Left lung (tissue), 10 donors: ENCODE measurements around the gene ABCF1. TPM values are rescaled to one million over a fixed set of nuclear protein-coding genes. Genes with fewer than 3 reads are reported as not detected.

ENCODE experiments used
- ATAC-seq: fragments of 200-7000 bp; cut with Tn5 transposase; one replicate; pipeline ENCODE4 v1.9.1; 2020; ENCODE audit warnings: moderate library complexity
- DNase-seq, 4 donors: peaks; one replicate each; pipeline ENCODE4 v3.0.0-alpha.2; 2013 to 2020
- H3K27ac ChIP-seq, 2 donors: fragments of 200-600 bp; sonication (generic) in 1 of 2; one replicate each; pipeline versions ENCODE4 v1.5.0 to v1.8.0; 2020 to 2021
- H3K27me3 ChIP-seq, 2 donors: fragments of 200-600 bp; sonication (generic) in 1 of 2; one replicate each; pipeline versions ENCODE4 v1.5.0 to v1.8.0; 2020 to 2021
- H3K36me3 ChIP-seq, 2 donors: fragments of 200-600 bp; sonication (generic) in 1 of 2; one replicate each; pipeline versions ENCODE4 v1.5.0 to v1.8.0; 2020 to 2021
- H3K4me1 ChIP-seq, 2 donors: fragments of 200-600 bp; one replicate each; pipeline ENCODE4 v1.8.0; 2021
- H3K4me3 ChIP-seq, 2 donors: fragments of 200-600 bp; sonication (generic) in 1 of 2; one replicate each; pipeline versions ENCODE4 v1.5.0 to v1.8.0; 2020 to 2021; ENCODE audit warnings: mild to moderate bottlenecking in 1 of 2
- H3K9me3 ChIP-seq, 2 donors: fragments of 200-600 bp; sonication (generic) in 1 of 2; one replicate each; pipeline versions ENCODE4 v1.5.0 to v1.8.0; 2020 to 2021
- CTCF ChIP-seq, 2 donors: fragments of 200-600 bp; sonication (generic) in 1 of 2; IDR thresholded peaks; one replicate each; pipeline versions ENCODE4 v1.5.0 to v1.8.0; 2021; ENCODE audit warnings: antibody characterized with exemption in 2 of 2
- intact Hi-C, 2 donors: fragments of 100-400 bp; cut with DNase I; formaldehyde crosslinking; loops; one replicate each; pipeline versions ENCODE4 v1.11.2 to v1.14.2; 2022
- polyA plus RNA-seq, 6 donors: library from polyadenylated mRNA; unstranded; fragments of 120-200 nt; gene quantifications; one replicate each; pipeline ENCODE4 v1.2.1, GENCODE V29; 2013; ENCODE audit not compliant: insufficient read length in 6 of 6
- total RNA-seq, 2 donors: library from RNA; stranded (reverse); fragmentation: NEBNext Ultra II Directional; extraction: Animal tissue kit (Norgen Biotek cat#: 25700); gene quantifications; one replicate each; pipeline ENCODE4 v1.2.1, GENCODE V29; 2021
- donor health status: DM: no; HTN: yes; CAD: no.
- donor health status: DM: no; HTN: no; CAD: no.

ABCF1 gene
- total and polyA plus RNA-seq, 8 donors = 37.9 to 75.1 (median 60.6) TPM

GRCh38 chr6:30603961-30604360 lies 32.7 kb downstream of the ABCF1 start:
- intact Hi-C loops = no loop called here
- DNase-seq = no peak
- no peak overlapping the region for H3K4me3 ChIP-seq
- H3K36me3 ChIP-seq = peaks cover 11 to 97% of the 10 kb centered on the region in 2 donors
- no peak overlapping the region for H3K27ac ChIP-seq
- H3K9me3 ChIP-seq = no peaks in the 10 kb centered on the region
- no peak for ATAC-seq
- no peak for TF ChIP-seq CTCF (IDR thresholded peaks at IDR 0.05)
- H3K4me1 ChIP-seq = peaks cover 0 to 6% of the 10 kb centered on the region in 2 donors
- no peaks in the 10 kb centered on the region for H3K27me3 ChIP-seq

GRCh38 chr6:30610065-30610464 lies 38.8 kb downstream of the ABCF1 start:
- Histone ChIP-seq H3K4me1 (peaks cover 24 to 41% of the 10 kb centered on the region in 2 donors), H3K36me3 (peaks cover 0 to 59% of the 10 kb centered on the region in 2 donors), H3K27ac (no peak overlapping the region), H3K4me3 (no peak overlapping the region), H3K9me3 (no peaks in the 10 kb centered on the region), H3K27me3 (no peaks in the 10 kb centered on the region)
- TF ChIP-seq CTCF (IDR thresholded peaks at IDR 0.05) = no peak
- DNase-seq (no peak), ATAC-seq (no peak)
- intact Hi-C loops = no loop called here

- ATAC-seq = no peak
- H3K36me3 ChIP-seq = peaks cover 0 to 51% of the 10 kb centered on the region in 2 donors
Measured at GRCh38 chr6:30611150-30611855, 40.1 kb downstream of the ABCF1 start.

GRCh38 chr6:30611856-30612194 lies 40.6 kb downstream of the ABCF1 start:
- Histone ChIP-seq H3K9me3 (no peaks in the 10 kb centered on the region), H3K4me1 (peaks cover 24 to 41% of the 10 kb centered on the region in 2 donors), H3K4me3 (no peak overlapping the region), H3K27me3 (no peaks in the 10 kb centered on the region), H3K27ac (no peak overlapping the region), H3K36me3 (peaks cover 0 to 51% of the 10 kb centered on the region in 2 donors)
- DNase-seq (no peak), ATAC-seq (no peak)
- TF ChIP-seq CTCF (IDR thresholded peaks at IDR 0.05) = no peak
- intact Hi-C loops = no loop called here

More at GRCh38 chr6:30611150-30611855, 40.1 kb downstream of the ABCF1 start:
- Histone ChIP-seq H3K9me3 (no peaks in the 10 kb centered on the region), H3K27me3 (no peaks in the 10 kb centered on the region), H3K27ac (no peak overlapping the region), H3K4me3 (no peak overlapping the region), H3K4me1 (peaks cover 24 to 41% of the 10 kb centered on the region in 2 donors)
- intact Hi-C loops = no loop called here
- no peak for TF ChIP-seq CTCF (IDR thresholded peaks at IDR 0.05)
- no peak for DNase-seq

- Histone ChIP-seq H3K27ac (peak overlapping the region; percentile 23 to 96), H3K36me3 (peaks cover 0 to 48% of the 10 kb centered on the region in 2 donors), H3K4me3 (no peak overlapping the region), H3K4me1 (peaks cover 24 to 41% of the 10 kb centered on the region in 2 donors), H3K9me3 (no peaks in the 10 kb centered on the region), H3K27me3 (no peaks in the 10 kb centered on the region)
- no peak for TF ChIP-seq CTCF (IDR thresholded peaks at IDR 0.05)
- intact Hi-C loops = no loop called here
- no peak for DNase-seq
- ATAC-seq = no peak
Measured at GRCh38 chr6:30612213-30612612, 41.0 kb downstream of the ABCF1 start.
